NB4 (cell line): ENCODE data around the gene ZBTB46.

Source experiments
- MYC ChIP-seq: IDR thresholded peaks from 2 replicates; pipeline ENCODE4 v1.6.1; 2011; ENCODE audit warnings: low read depth, low read length
- POLR2A ChIP-seq: IDR thresholded peaks from 2 replicates; pipeline ENCODE4 v1.6.1; 2011; ENCODE audit warnings: mild to moderate bottlenecking; ENCODE audit not compliant: insufficient read length; ENCODE audit errors: extremely low read depth
- TF ChIP-seq, protein P1 (sequence below): IDR thresholded peaks from one replicate; pipeline ENCODE4 v1.5.1; 2012; ENCODE audit warnings: low read depth, low read length

DNA sequence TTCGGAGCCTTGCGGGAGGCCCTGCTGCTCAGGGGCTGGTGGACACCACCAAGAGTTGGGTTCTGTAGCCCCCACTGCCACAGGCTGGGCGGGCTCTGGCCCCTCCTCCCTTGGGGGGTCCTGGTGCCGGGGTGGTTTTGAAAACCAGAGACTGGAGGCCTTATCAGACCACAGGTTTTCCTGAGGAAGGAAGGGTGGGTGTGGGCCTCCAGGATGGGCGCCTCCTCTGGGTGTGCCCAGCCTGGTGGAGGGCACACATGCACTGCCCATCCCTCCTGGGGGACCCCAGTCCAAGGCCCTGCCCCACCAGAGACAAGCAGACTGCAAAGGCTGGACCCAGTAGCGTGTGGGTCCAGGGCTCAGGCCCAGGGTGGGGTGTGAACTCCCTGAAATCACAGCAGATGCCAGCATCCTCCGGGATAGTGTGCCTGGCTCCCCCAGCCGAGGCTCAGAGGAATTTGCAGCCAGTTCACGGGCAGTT lies 13.5 kb upstream of the ZBTB46 start:
- TF ChIP-seq POLR2A (no peak), MYC (no peak)
- TF ChIP-seq, protein P1, sequence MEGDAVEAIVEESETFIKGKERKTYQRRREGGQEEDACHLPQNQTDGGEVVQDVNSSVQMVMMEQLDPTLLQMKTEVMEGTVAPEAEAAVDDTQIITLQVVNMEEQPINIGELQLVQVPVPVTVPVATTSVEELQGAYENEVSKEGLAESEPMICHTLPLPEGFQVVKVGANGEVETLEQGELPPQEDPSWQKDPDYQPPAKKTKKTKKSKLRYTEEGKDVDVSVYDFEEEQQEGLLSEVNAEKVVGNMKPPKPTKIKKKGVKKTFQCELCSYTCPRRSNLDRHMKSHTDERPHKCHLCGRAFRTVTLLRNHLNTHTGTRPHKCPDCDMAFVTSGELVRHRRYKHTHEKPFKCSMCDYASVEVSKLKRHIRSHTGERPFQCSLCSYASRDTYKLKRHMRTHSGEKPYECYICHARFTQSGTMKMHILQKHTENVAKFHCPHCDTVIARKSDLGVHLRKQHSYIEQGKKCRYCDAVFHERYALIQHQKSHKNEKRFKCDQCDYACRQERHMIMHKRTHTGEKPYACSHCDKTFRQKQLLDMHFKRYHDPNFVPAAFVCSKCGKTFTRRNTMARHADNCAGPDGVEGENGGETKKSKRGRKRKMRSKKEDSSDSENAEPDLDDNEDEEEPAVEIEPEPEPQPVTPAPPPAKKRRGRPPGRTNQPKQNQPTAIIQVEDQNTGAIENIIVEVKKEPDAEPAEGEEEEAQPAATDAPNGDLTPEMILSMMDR = no peak
